PC-3 (cell line): ENCODE measurements around the gene ILDR1. TPM values are rescaled to one million over a fixed set of nuclear protein-coding genes. Genes with fewer than 3 reads are reported as not detected.

Experiments used
- ATAC-seq: fragments of 200-7000 bp; cut with Tn5 transposase; 2 replicates; pipeline ENCODE4 v1.9.1; 2020; ENCODE audit warnings: mild to moderate bottlenecking, moderate library complexity
- BruUV-seq: library from RNA; stranded (reverse); fragments of 400-500 nt; replicated peaks from 2 replicates; lab custom pipeline; 2021; lab: Mats Ljungman, UMichigan
- CTCF ChIA-PET: fragments of 300-600 bp; sonication (Branson Sonifier 250); formaldehyde crosslinking; loops from one replicate; lab custom pipeline; 2022; ENCODE audit warnings: antibody characterized with exemption; lab: Charles Lee
- POLR2A ChIA-PET: fragments of 300-600 bp; sonication (Branson Sonifier 250); formaldehyde crosslinking; loops from one replicate; lab custom pipeline; 2022; ENCODE audit warnings: antibody characterized with exemption; ENCODE audit not compliant: unreplicated experiment; lab: Charles Lee
- DNase-seq: peaks from one replicate; pipeline ENCODE4 v3.0.0-alpha.2; 2015
- H2AFZ ChIP-seq: fragments of 300-600 bp; sonication (generic); 2 replicates; pipeline ENCODE4 v1.6.0; 2016; ENCODE audit warnings: antibody characterized with exemption, low read length
- H3F3A ChIP-seq: fragments of 300-600 bp; sonication (generic); one replicate; pipeline ENCODE4 v1.6.0; 2017; ENCODE audit warnings: antibody characterized with exemption, low read length, control low read depth, mild to moderate bottlenecking; ENCODE audit not compliant: unreplicated experiment
- H3K27ac ChIP-seq: fragments of 300-600 bp; sonication (generic); 2 replicates; pipeline ENCODE4 v1.5.1; 2016; ENCODE audit warnings: mild to moderate bottlenecking, low read length
- H3K27me3 ChIP-seq: fragments of 300-600 bp; sonication (generic); 2 replicates; pipeline ENCODE4 v1.6.1; 2016; ENCODE audit warnings: low read length, mixed read lengths
- H3K36me3 ChIP-seq: fragments of 300-600 bp; sonication (generic); 2 replicates; pipeline ENCODE4 v1.6.1; 2016; ENCODE audit warnings: low read depth, mixed run types, low read length, mixed read lengths
- H3K4me1 ChIP-seq: fragments of 300-600 bp; sonication (generic); 2 replicates; pipeline ENCODE4 v1.5.1; 2016; ENCODE audit warnings: low read length; ENCODE audit not compliant: insufficient read depth
- H3K4me2 ChIP-seq: fragments of 300-600 bp; sonication (generic); 2 replicates; pipeline ENCODE4 v1.6.0; 2016; ENCODE audit warnings: low read length
- H3K4me3 ChIP-seq: fragments of 300-600 bp; sonication (generic); 2 replicates; pipeline ENCODE4 v1.5.1; 2016; ENCODE audit warnings: mild to moderate bottlenecking, low read length, mixed read lengths
- H3K79me2 ChIP-seq: fragments of 300-600 bp; sonication (generic); 2 replicates; pipeline ENCODE4 v1.6.1; 2017; ENCODE audit warnings: low read length, mixed read lengths
- H3K9ac ChIP-seq: fragments of 300-600 bp; sonication (generic); 2 replicates; pipeline ENCODE4 v1.6.0; 2016; ENCODE audit warnings: mild to moderate bottlenecking, low read length
- H3K9me2 ChIP-seq: fragments of 300-600 bp; sonication (generic); replicated peaks from 2 replicates; pipeline ENCODE4 v1.6.1; 2016; ENCODE audit warnings: mixed run types, low read length, mixed read lengths
- H3K9me3 ChIP-seq: fragments of 300-600 bp; sonication (generic); 2 replicates; pipeline ENCODE4 v1.6.1; 2016; ENCODE audit warnings: low read length, mixed read lengths
- H4K20me1 ChIP-seq: fragments of 300-600 bp; sonication (generic); 2 replicates; pipeline ENCODE4 v1.6.1; 2016; ENCODE audit warnings: low read length, mixed read lengths
- EZH2 ChIP-seq: fragments of 300-600 bp; sonication (generic); IDR thresholded peaks from one replicate; pipeline ENCODE4 v1.6.1; 2017; ENCODE audit warnings: antibody characterized with exemption, mild to moderate bottlenecking, low read length; ENCODE audit not compliant: unreplicated experiment
- EZH2phosphoT487 ChIP-seq: fragments of 300-600 bp; sonication (generic); IDR thresholded peaks from 2 replicates; pipeline ENCODE4 v1.6.1; 2018; ENCODE audit warnings: mild to moderate bottlenecking, antibody characterized with exemption, low read length, borderline replicate concordance
- intact Hi-C: fragments of 100-400 bp; cut with micrococcal nuclease; formaldehyde crosslinking; loops from 2 replicates; pipeline ENCODE4 v1.9.0; 2023
- total RNA-seq: library from RNA; depleted of rRNA; stranded (reverse); fragments of >200 nt; gene quantifications from 2 replicates; pipeline ENCODE4 v1.2.3, GENCODE V29; 2014
- TF ChIP-seq, protein P1 (sequence below): fragments of 300-600 bp; sonication (generic); conservative IDR thresholded peaks from 2 replicates; pipeline ENCODE4 v1.5.1; 2017; ENCODE audit warnings: antibody characterized with exemption, low read depth, mild to moderate bottlenecking, low read length

The ILDR1 gene
- total RNA-seq, 1 experiment from 2014 or later, result 5.6 TPM

DNA sequence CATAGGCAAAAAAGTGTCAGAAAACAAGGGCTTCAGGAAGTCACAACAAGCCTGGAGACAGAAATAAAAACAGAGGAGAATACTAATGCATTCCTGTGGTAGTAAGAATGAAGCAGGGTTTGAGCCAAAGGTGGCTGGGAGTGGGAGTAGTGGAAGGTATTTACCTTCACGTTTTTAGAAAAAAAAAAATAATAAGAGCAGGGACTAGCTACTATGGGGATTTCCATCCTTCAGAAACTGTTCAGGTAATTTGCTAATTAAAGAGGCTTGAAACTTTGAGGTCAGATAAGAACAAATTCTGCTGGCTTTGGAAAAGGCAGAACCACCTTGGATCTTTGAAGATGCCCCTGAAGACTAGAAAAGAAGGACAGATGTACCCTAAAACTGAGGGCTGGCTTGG, 18.4 kb downstream of the ILDR1 start:
- Histone ChIP-seq H3K9ac (no peak overlapping the region), H3K36me3 (no peaks in the 10 kb centered on the region), H3K4me2 (peak overlapping the region; percentile 7; the same call in 1 of the 2 replicates), H3K79me2 (no peaks in the 10 kb centered on the region), H4K20me1 (no peaks in the 10 kb centered on the region), H3K9me2 (no peaks in the 10 kb centered on the region), H2AFZ (no peak overlapping the region), H3K4me3 (no peak overlapping the region), H3F3A (no peaks in the 10 kb centered on the region), H3K9me3 (no peaks in the 10 kb centered on the region), H3K27me3 (no peaks in the 10 kb centered on the region), H3K27ac (no peak overlapping the region), H3K4me1 (peaks cover 45% of the 10 kb centered on the region)
- no peak for ATAC-seq
- ChIA-PET CTCF (no interaction called here), POLR2A (no interaction called here)
- BruUV-seq, result no TSS peak
- no peak for DNase-seq
- TF ChIP-seq EZH2phosphoT487 (no peak), EZH2 (no peak)
- intact Hi-C loops, result no loop called here

- POLR2A ChIA-PET, result no interaction called here
- no peaks in the 10 kb centered on the region for H3F3A ChIP-seq
- BruUV-seq, result no TSS peak
- H3K4me1 ChIP-seq, result peaks cover 48% of the 10 kb centered on the region
- CTCF ChIA-PET, result no interaction called here
- no peak overlapping the region for H3K4me2 ChIP-seq
- no peak overlapping the region for H3K9ac ChIP-seq
- H3K27me3 ChIP-seq, result no peaks in the 10 kb centered on the region
- no peaks in the 10 kb centered on the region for H4K20me1 ChIP-seq
- intact Hi-C loops, result no loop called here
- no peak overlapping the region for H3K27ac ChIP-seq
- no peak for TF ChIP-seq EZH2
- TF ChIP-seq, protein P1, sequence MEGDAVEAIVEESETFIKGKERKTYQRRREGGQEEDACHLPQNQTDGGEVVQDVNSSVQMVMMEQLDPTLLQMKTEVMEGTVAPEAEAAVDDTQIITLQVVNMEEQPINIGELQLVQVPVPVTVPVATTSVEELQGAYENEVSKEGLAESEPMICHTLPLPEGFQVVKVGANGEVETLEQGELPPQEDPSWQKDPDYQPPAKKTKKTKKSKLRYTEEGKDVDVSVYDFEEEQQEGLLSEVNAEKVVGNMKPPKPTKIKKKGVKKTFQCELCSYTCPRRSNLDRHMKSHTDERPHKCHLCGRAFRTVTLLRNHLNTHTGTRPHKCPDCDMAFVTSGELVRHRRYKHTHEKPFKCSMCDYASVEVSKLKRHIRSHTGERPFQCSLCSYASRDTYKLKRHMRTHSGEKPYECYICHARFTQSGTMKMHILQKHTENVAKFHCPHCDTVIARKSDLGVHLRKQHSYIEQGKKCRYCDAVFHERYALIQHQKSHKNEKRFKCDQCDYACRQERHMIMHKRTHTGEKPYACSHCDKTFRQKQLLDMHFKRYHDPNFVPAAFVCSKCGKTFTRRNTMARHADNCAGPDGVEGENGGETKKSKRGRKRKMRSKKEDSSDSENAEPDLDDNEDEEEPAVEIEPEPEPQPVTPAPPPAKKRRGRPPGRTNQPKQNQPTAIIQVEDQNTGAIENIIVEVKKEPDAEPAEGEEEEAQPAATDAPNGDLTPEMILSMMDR, result no peak
- TF ChIP-seq EZH2phosphoT487, result no peak
- H3K9me3 ChIP-seq, result no peaks in the 10 kb centered on the region
- no peaks in the 10 kb centered on the region for H3K9me2 ChIP-seq
- ATAC-seq (no peak), DNase-seq (no peak)
- no peaks in the 10 kb centered on the region for H3K79me2 ChIP-seq
- no peaks in the 10 kb centered on the region for H3K36me3 ChIP-seq
- H3K4me3 ChIP-seq, result no peak overlapping the region
- no peak overlapping the region for H2AFZ ChIP-seq
Observed at GRCh38 chr3:122003112-122003511, 18.9 kb downstream of the ILDR1 start.

- H4K20me1 ChIP-seq, result no peaks in the 10 kb centered on the region
- H3K4me3 ChIP-seq, result no peak overlapping the region
- no peaks in the 10 kb centered on the region for H3K79me2 ChIP-seq
- ATAC-seq (no peak), DNase-seq (no peak)
- H2AFZ ChIP-seq, result no peak overlapping the region
- no peak overlapping the region for H3K27ac ChIP-seq
- H3K27me3 ChIP-seq, result no peaks in the 10 kb centered on the region
- peaks cover 48% of the 10 kb centered on the region for H3K4me1 ChIP-seq
- POLR2A ChIA-PET, result no interaction called here
- H3K4me2 ChIP-seq, result no peak overlapping the region
- H3K9me2 ChIP-seq, result no peaks in the 10 kb centered on the region
- TF ChIP-seq EZH2phosphoT487 (no peak), EZH2 (no peak)
- TF ChIP-seq, protein P1, result no peak
- no peak overlapping the region for H3K9ac ChIP-seq
- CTCF ChIA-PET, result no interaction called here
- H3K36me3 ChIP-seq, result no peaks in the 10 kb centered on the region
- intact Hi-C loops, result no loop called here
- no TSS peak for BruUV-seq
- H3F3A ChIP-seq, result no peaks in the 10 kb centered on the region
- H3K9me3 ChIP-seq, result no peaks in the 10 kb centered on the region
Observed at GRCh38 chr3:122002611-122003010, 19.4 kb downstream of the ILDR1 start.
